H4 (cell line): Measurements from ENCODE around the gene GHRL. TPM values are rescaled to one million over a fixed set of nuclear protein-coding genes. Genes with fewer than 3 reads are reported as not detected.

Experiments used
- DNase-seq: peaks from one replicate; pipeline ENCODE4 v3.0.0-alpha.2; 2015; ENCODE audit warnings: low spot score
- total RNA-seq: library from RNA; depleted of rRNA; stranded (reverse); fragments of >200 nt; shearing (Covaris generic); gene quantifications from 2 replicates; pipeline ENCODE4 v1.2.3, GENCODE V29; 2014; rRNA removed

The GHRL gene, protein sequence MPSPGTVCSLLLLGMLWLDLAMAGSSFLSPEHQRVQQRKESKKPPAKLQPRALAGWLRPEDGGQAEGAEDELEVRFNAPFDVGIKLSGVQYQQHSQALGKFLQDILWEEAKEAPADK
- not detected in 2 replicates for total RNA-seq

DNA sequence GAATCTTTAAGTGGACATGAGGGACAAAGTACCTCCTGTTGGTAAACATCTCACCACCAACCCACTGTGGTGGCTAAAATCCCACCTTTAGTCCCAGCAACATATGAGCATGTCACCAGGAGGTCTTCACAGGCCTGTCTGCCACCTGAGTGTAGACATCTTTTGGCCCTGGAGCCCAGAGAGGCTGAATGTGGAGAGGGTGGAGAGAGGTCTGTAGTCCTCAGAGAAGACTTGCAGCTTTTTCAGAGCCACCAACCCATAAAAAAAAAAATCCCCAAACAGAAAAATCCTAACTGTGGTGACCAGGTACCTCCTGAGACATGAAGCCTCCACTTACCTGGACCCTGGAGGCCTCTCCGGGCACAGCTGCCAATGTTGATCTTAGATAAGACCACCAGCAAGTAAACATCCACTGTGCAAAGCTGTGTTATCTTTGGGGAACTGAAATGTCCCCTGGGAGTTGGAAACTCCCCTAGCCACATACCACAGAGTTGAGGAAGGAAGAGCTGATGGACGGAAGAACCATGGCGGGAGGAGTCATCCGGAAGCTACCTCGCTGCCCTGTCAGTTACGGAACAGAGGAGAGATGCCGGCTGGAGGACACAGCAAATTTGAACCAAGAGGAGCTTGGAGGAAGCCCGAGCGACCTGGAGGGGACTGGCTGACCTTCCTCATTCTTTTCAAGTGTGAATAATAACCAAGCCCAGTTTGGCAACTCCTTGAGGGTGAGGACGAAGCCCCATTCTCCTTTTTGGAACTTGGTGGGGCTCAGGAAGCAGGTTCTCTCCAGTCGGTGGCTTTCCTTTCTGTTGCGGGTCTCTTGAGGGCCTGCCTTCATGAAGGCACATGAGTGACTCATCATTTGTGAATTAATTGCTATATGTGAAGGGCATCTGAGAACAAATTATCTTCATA lies at the start of gene GHRL:
TSS of gene GHRL (minus strand) at position 443 of the 915 bp plus-strand sequence. CDS start 2,767 bp downstream, outside the sequence.
- DNase-seq = no peak

GRCh38 chr3:10341901-10342398 lies 49.2 kb upstream of the GHRL start:
- DNase-seq = no peak

GRCh38 chr3:10340476-10340875 lies 47.7 kb upstream of the GHRL start:
- no peak for DNase-seq

GRCh38 chr3:10340046-10340445 lies 47.3 kb upstream of the GHRL start:
- DNase-seq = no peak

- DNase-seq = no peak
These were observed 46.7 kb upstream of the GHRL start for GRCh38 chr3:10339376-10339955.

DNA sequence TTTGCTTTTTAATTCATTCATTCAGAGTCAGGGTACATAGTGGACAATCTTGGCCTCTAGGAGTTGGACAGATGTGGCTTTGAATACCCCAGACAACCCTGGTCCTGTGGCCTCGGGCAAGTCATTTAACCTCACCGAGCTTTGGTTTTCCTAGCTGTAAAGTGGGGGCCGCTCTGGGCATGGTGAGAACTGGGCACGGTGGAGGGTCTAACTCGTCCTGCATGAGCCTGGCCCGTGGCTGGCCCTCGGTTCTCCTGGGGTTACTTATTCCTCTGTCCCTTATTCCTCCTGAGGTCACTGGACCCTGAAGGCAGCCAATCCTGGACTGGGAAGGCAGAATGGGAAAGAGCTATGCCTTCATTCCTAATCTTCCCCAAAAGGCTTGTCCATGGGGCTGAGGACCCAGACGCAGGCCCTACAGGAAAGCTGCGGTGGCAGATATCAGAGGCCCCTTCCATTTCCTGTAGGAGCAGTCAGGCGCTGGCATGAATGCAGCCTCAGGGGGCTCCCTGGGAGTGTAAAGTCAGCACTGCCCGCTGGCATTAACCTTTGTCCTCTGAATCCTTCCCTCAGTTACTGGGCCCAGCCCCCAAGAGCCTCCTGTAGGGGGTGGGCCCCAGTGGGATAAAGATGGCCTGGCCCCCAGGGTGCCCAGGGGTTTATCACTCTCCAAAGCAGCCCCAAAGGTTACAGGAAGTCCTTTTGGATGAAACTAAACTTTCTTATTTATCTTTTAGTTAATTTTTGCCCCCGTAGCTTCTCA lies 46.0 kb upstream of the GHRL start:
- DNase-seq = no peak

DNA sequence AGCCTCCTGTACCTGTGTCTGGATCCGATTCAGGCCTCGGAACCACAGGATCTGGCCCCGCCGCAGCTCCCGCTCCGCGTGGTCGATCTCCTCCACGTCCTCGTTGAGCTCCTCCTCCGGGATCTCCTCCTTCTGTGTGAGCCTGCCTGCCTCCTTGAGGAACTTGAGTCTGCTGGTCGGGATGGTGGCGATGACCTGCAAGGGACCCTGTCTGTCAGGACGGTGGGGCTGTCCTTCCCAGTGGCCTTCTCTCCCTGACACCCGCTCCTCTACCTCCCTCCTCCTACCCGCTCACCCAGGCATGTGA lies 45.4 kb upstream of the GHRL start:
- DNase-seq = no peak

GRCh38 chr3:10337323-10338163 lies 44.8 kb upstream of the GHRL start:
- DNase-seq = no peak

- no peak for DNase-seq
These were observed 44.0 kb upstream of the GHRL start for GRCh38 chr3:10336761-10337160.

DNA sequence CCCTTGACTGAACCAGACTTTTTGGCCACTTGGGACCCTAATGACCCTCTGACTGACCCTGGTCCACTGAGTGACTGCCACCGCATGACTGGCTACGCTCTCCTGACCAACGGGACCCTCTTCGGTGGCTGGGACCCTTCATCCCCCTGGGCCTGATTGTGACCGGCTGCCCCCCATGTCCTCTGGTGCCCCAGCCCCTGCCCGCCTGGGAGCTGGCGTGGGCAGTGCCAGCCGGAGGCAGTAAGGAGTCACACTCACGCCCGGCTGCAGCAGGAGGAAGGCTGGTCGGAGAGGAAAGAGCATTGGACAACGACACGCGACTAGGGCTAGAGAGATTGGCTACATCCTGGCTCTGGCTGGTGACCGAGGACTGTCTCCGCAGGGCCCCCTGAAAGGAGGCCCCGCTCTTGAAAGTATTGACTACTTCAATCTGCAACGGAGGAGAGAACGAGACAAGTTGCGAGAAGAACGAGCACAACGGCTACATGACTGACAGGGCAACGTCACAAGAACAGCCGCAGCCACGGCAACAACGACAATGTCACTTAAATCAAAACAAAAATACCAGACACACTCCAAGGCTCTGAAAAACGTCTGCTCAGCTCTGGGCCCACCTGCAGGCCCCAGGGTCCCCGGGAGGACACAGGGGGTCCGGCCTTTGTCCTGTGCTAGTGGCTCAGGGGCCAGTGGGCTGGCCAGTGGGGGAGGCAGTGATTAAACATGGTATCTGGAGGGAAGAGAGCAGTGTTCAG lies 43.3 kb upstream of the GHRL start:
- DNase-seq = no peak

DNA sequence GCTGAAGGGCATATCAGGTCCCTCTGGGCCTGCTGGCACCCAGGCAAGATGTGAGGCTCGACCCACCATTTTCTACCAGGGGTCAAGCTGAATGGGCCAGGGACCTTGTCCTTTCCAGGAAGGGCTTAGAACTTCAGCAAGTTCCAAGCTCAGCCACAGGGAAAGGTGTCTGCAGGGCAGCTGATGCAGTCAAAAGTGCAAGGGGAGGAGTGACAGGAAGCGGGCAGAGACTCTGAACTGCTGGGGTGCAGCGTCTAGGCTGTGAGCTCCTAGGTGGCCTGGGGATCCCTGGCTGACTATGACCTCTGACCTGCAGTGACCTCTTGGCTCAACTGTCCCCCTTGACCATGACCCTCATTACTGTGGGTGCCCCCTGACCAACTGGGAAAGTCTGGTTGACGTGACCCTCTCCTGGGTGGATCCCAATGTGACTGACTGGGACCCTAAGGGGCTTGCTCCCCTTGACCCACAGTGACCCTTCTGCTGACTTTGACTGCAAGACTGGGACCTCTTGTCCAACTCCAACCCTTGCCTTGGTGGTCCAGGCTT lies 42.5 kb upstream of the GHRL start:
- DNase-seq = no peak

DNA sequence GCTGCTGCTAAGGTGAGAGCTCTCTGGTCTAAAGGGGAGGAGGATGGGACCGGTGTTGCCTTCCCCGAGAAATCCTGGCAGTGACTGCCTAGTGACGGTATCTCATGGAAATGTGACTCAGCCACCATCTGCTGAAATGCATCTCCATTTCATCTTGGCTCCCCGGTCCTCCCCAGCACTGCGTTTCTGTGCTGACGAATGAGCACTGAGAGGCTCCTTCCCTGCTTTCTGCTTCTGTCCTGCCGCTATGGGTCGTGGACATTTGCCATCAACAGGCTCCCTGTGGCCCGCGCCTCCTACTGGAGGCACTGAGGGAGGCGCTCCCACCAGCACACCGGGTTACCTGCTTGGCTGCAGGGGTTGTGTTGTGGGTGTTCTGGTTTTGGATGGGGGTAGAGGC lies 41.7 kb upstream of the GHRL start:
- no peak for DNase-seq

DNA sequence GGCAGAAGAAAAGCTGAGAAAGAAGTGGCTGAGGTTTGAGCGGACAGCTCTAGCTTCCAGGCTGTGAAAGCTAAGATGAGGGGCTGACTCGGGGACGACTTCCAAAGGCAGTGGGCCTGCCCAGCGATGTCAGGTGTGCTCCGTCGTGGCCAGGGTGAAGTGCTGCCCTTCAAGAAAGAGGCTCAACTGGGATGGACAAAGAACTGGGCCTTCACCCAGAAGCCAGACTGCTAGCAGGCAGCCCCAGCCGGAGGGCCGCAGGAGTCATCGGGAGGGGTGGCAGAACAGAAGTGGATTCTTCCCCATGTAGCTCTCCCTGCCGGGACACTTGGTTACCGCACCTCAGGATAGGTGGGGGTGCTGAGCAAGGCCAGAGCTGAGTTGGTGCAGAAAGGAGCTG lies 41.3 kb upstream of the GHRL start:
- no peak for DNase-seq

DNA sequence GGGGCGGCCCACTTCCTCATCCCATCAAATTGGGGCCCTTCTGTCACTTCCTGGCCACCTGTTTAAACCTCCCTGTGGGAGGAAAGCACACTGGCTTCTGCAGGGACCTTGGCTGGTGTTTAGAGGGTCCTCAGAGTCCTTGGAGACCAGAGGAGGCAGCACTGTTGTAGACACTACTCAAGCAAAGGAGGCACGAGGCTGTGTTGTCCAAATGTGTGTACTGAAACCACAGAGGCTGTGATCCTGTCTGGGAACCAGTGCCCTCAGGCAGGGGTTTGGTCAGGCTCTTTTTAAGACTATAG lies 40.6 kb upstream of the GHRL start:
- no peak for DNase-seq

GRCh38 chr3:10332481-10333348 lies 40.0 kb upstream of the GHRL start:
- no peak for DNase-seq

DNA sequence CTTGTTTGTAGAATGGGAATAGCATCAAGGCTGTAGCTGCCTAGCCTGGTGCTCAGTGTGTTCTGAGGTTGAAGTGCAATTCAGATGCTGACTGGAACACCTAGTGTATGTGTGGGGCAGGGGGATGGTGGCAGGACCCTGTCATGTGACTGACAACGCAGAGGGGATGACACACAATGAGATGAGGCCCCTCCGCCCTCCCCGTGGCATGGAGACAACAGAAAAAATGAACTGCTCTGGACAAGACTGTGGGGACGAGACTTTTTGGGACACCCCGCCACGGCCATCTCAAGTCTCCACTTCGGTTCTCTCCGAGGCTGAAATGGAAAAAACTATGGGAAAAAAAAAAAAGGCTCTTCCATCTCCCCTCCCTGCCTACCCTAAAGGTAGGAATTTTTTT lies 38.6 kb upstream of the GHRL start:
- DNase-seq = no peak

GRCh38 chr3:10330319-10330718 lies 37.6 kb upstream of the GHRL start:
- no peak for DNase-seq

DNA sequence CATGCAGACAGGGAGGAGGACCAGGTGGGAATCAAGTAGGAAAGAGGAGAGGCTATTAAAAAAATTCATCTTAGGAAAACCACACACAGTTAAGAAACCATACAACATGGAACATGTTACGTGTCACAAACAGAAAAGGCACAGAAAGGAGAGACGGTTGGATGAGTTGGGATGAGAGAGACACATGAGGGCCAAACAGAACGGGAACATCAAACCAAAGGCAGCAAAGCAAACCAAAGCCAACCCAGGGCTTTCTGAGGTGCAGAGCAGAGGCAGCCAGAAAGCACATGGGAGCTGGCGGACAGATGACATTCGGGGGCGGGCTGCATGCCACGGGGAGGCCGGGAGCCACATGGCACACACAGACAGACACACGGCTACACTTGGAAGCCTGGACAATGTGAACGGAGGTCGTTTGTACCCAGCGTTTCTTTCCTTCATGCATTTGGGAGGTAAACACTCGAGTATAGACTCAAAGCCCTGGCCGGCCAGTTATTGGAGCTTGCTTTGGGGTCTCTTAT lies 36.8 kb upstream of the GHRL start:
- DNase-seq = no peak

GRCh38 chr3:10328460-10329071 lies 35.8 kb upstream of the GHRL start:
- no peak for DNase-seq
